SK-N-SH (cell line): ENCODE measurements around the gene COLEC12. TPM values are rescaled to one million over a fixed set of nuclear protein-coding genes. Genes with fewer than 3 reads are reported as not detected.

ENCODE experiments used
- CTCF ChIA-PET: fragments of 300-600, 350-600 bp; formaldehyde crosslinking; extraction: SDS; loops from one replicate; lab custom pipeline; 2021; lab: Yijun Ruan, JAX
- POLR2A ChIA-PET: fragments of 350-600 bp; sonication (Branson Sonifier 250); formaldehyde crosslinking; extraction: SDS; loops from one replicate; lab custom pipeline; 2020; ENCODE audit warnings: antibody characterized with exemption, inconsistent platforms; lab: Yijun Ruan, JAX
- DNase-seq: peaks from one replicate; pipeline ENCODE4 v3.0.0; 2012
- H2AFZ ChIP-seq: fragments of 200-600 bp; sonication (generic); 2 replicates; pipeline ENCODE4 v1.8.1; 2016; ENCODE audit warnings: antibody characterized with exemption, mild to moderate bottlenecking, low read depth
- H3F3A ChIP-seq: fragments of 200-600 bp; sonication (generic); replicated peaks from 2 replicates; pipeline ENCODE3; 2016; ENCODE audit warnings: antibody characterized with exemption, mild to moderate bottlenecking; ENCODE audit not compliant: insufficient read depth
- H3K27ac ChIP-seq, 2 experiments: fragments of 200-500 bp in 1 of 2; fragments of 200-600 bp in 1 of 2; sonication (Bioruptor generic) in 1 of 2; sonication (generic), shearing (Covaris generic) in 1 of 2; 2 replicates each; pipeline versions ENCODE4 v1.5.1 to v1.6.1; 2014 to 2016; ENCODE audit warnings: low read depth in 2 of 2, inconsistent platforms in 1 of 2, low read length in 1 of 2, mild to moderate bottlenecking in 1 of 2, mixed read lengths in 1 of 2
- H3K27me3 ChIP-seq: fragments of 200-600 bp; sonication (generic), shearing (Covaris generic); 2 replicates; pipeline ENCODE4 v1.6.1; 2016; ENCODE audit warnings: mixed run types; ENCODE audit not compliant: insufficient read depth
- H3K36me3 ChIP-seq, 2 experiments: fragments of 200-500 bp in 1 of 2; fragments of 200-600 bp in 1 of 2; sonication (Bioruptor generic) in 1 of 2; sonication (generic) in 1 of 2; replicated peaks in 1 of 2; 2 replicates each; pipeline versions ENCODE3 to v1.5.1; 2014 to 2016; ENCODE audit warnings: low read length in 1 of 2, mild to moderate bottlenecking in 1 of 2; ENCODE audit not compliant: insufficient read depth in 2 of 2, control insufficient read depth in 1 of 2
- H3K4me1 ChIP-seq, 2 experiments: fragments of 200-500 bp in 1 of 2; fragments of 200-600 bp in 1 of 2; sonication (Bioruptor generic) in 1 of 2; sonication (generic), shearing (Covaris generic) in 1 of 2; 2 replicates each; pipeline versions ENCODE4 v1.5.1 to v1.6.1; 2014 to 2016; ENCODE audit warnings: low read depth in 1 of 2, low read length in 1 of 2, mixed run types in 1 of 2; ENCODE audit not compliant: insufficient read depth in 2 of 2, control insufficient read depth in 1 of 2
- H3K4me2 ChIP-seq: fragments of 200-600 bp; sonication (generic), shearing (Covaris generic); 2 replicates; pipeline ENCODE4 v1.6.1; 2017; ENCODE audit warnings: mixed run types
- H3K4me3 ChIP-seq, 2 experiments: fragments of 200-500 bp in 1 of 2; fragments of 200-600 bp in 1 of 2; sonication (Bioruptor generic) in 1 of 2; sonication (generic), shearing (Covaris generic) in 1 of 2; 2 replicates each; pipeline versions ENCODE4 v1.5.1 to v1.8.1; 2014 to 2016; ENCODE audit warnings: low read depth in 2 of 2, inconsistent platforms in 1 of 2, low read length in 1 of 2, mild to moderate bottlenecking in 1 of 2, mixed read lengths in 1 of 2, moderate library complexity in 1 of 2
- H3K79me2 ChIP-seq: fragments of 200-600 bp; sonication (generic); 2 replicates; pipeline ENCODE4 v1.8.1; 2017; ENCODE audit warnings: mild to moderate bottlenecking; ENCODE audit not compliant: insufficient read depth
- H3K9ac ChIP-seq: fragments of 200-600 bp; sonication (generic); 2 replicates; pipeline ENCODE4 v1.6.1; 2017; ENCODE audit warnings: mixed run types
- H3K9me2 ChIP-seq: fragments of 200-600 bp; sonication (generic); 2 replicates; pipeline ENCODE4 v1.6.1; 2017; ENCODE audit warnings: mixed run types
- H3K9me3 ChIP-seq: fragments of 200-600 bp; sonication (generic); 2 replicates; pipeline ENCODE4 v1.6.1; 2017; ENCODE audit warnings: mixed run types, mild to moderate bottlenecking, moderate library complexity
- H4K20me1 ChIP-seq: fragments of 200-600 bp; sonication (generic); 2 replicates; pipeline ENCODE4 v1.6.1; 2017; ENCODE audit warnings: mild to moderate bottlenecking, mixed run types; ENCODE audit not compliant: insufficient read depth
- CTCF ChIP-seq: fragments of 200-600 bp; sonication (generic); IDR thresholded peaks from 2 replicates; pipeline ENCODE4 v1.6.1; 2017; ENCODE audit warnings: antibody characterized with exemption, mild to moderate bottlenecking, moderate library complexity
- ELF1 ChIP-seq: IDR thresholded peaks from 2 replicates; pipeline ENCODE4 v1.4.0; 2012
- EP300 ChIP-seq, 2 experiments: IDR thresholded peaks; 2 replicates each; pipeline versions ENCODE4 v1.4.0 to v1.6.1; 2012; ENCODE audit warnings: borderline replicate concordance in 1 of 2, low read depth in 1 of 2, low read length in 1 of 2
- EZH2phosphoT487 ChIP-seq: fragments of 200-600 bp; sonication (generic); IDR thresholded peaks from 2 replicates; pipeline ENCODE4 v1.6.1; 2017; ENCODE audit warnings: low read depth, mixed run types, mild to moderate bottlenecking, antibody characterized with exemption, moderate library complexity, borderline replicate concordance
- FOXJ3 ChIP-seq: sonication (generic); formaldehyde crosslinking; IDR thresholded peaks from 2 replicates; pipeline ENCODE4 v1.5.1; 2020; ENCODE audit warnings: mild to moderate bottlenecking, missing genetic modification reagents
- FOXM1 ChIP-seq: IDR thresholded peaks from 2 replicates; pipeline ENCODE4 v1.4.0; 2012; ENCODE audit warnings: low read depth, mild to moderate bottlenecking
- GATA2 ChIP-seq: sonication (generic); formaldehyde crosslinking; IDR thresholded peaks from 2 replicates; pipeline ENCODE4 v1.5.0; 2020; ENCODE audit warnings: mild to moderate bottlenecking, missing genetic modification reagents
- IRF3 ChIP-seq: fragments of 150-350 bp; IDR thresholded peaks from 2 replicates; pipeline ENCODE4 v1.6.1; 2016; ENCODE audit warnings: mild to moderate bottlenecking, low read depth, low read length
- JUND ChIP-seq: IDR thresholded peaks from 2 replicates; pipeline ENCODE4 v1.4.0; 2012
- MAX ChIP-seq: IDR thresholded peaks from 2 replicates; pipeline ENCODE4 v1.4.0; 2012; ENCODE audit warnings: low read depth
- MEF2A ChIP-seq: IDR thresholded peaks from 2 replicates; pipeline ENCODE4 v1.4.0; 2012; ENCODE audit warnings: low read depth, borderline replicate concordance
- POLR2AphosphoS5 ChIP-seq: IDR thresholded peaks from 2 replicates; pipeline ENCODE4 v1.6.1; 2012; ENCODE audit warnings: low read depth, low read length
- RCOR1 ChIP-seq: fragments of 150-350 bp; IDR thresholded peaks from 2 replicates; pipeline ENCODE4 v1.6.1; 2017; ENCODE audit warnings: antibody characterized with exemption, low read length
- RFX5 ChIP-seq: IDR thresholded peaks from 2 replicates; pipeline ENCODE4 v1.6.1; 2012; ENCODE audit warnings: mild to moderate bottlenecking, improper control_type of control experiment, low read length
- RXRA ChIP-seq: IDR thresholded peaks from 2 replicates; pipeline ENCODE4 v1.4.0; 2012; ENCODE audit warnings: low read depth, mild to moderate bottlenecking, borderline replicate concordance
- SMC3 ChIP-seq: IDR thresholded peaks from 2 replicates; pipeline ENCODE4 v1.6.1; 2012; ENCODE audit warnings: low read depth, low read length, improper control_type of control experiment
- TAF1 ChIP-seq: IDR thresholded peaks from 2 replicates; pipeline ENCODE4 v1.6.1; 2012; ENCODE audit warnings: low read depth, mild to moderate bottlenecking, low read length, moderate library complexity, borderline replicate concordance
- TEAD4 ChIP-seq: IDR thresholded peaks from 2 replicates; pipeline ENCODE4 v1.4.0; 2012; ENCODE audit warnings: mild to moderate bottlenecking, borderline replicate concordance; ENCODE audit not compliant: insufficient read depth
- USF2 ChIP-seq: fragments of 150-350 bp; IDR thresholded peaks from 2 replicates; pipeline ENCODE4 v1.6.1; 2017; ENCODE audit warnings: antibody characterized with exemption, low read length, low read depth, borderline replicate concordance
- YY1 ChIP-seq: IDR thresholded peaks from 2 replicates; pipeline ENCODE4 v1.4.0; 2012; ENCODE audit warnings: low read depth, mild to moderate bottlenecking
- WGBS: methylation state at CpG from one replicate; pipeline ENCODE4 v1.1.6; 2017; ENCODE audit warnings: low lambda C conversion rate; 5-methylcytosine and 5-hydroxymethylcytosine counted together
- polyA plus RNA-seq, 3 experiments: library from polyadenylated mRNA; depleted of rRNA; stranded (reverse); fragments of >200 nt; gene quantifications; 2 replicates each; pipeline ENCODE4 v1.2.3, GENCODE V29; 2012

Gene COLEC12
- polyA plus RNA-seq, 1 of the 3 experiments (the other 2 are of a cell fraction), result 41.2 TPM

GRCh38 chr18:366466-367061 is 133.9 kb downstream of the COLEC12 start:
- H3K27ac ChIP-seq, result no peak overlapping the region
- no peak overlapping the region for H3K4me2 ChIP-seq
- peaks cover 25 to 29% of the 10 kb centered on the region in 2 experiments for H3K4me1 ChIP-seq
- ChIA-PET POLR2A (no interaction called here), CTCF (interaction anchor here (0.6 kb wide), 1 partner anchor 211 kb away, joined by 3 read pairs; no protein-coding TSS in a partner anchor)
- H3F3A ChIP-seq, result peaks cover 6% of the 10 kb centered on the region
- no peaks in the 10 kb centered on the region for H3K9me3 ChIP-seq
- H3K27me3 ChIP-seq, result no peaks in the 10 kb centered on the region
- 89% methylated on average over 7 of the region's 9 CpGs for WGBS
- no peak overlapping the region for H2AFZ ChIP-seq
- no peak for DNase-seq
- H3K9me2 ChIP-seq, result no peaks in the 10 kb centered on the region
- TF ChIP-seq CTCF, result no peak
- no peak for TF ChIP-seq RCOR1
- TF ChIP-seq EZH2phosphoT487, result no peak
- no peak for TF ChIP-seq USF2
- no peak for TF ChIP-seq TEAD4
- TF ChIP-seq TAF1, result no peak
- no peak for TF ChIP-seq YY1
- TF ChIP-seq GATA2 (CRISPR knock-in tag), result no peak
- no peak for TF ChIP-seq JUND
- TF ChIP-seq ELF1, result no peak
- TF ChIP-seq RFX5, result no peak
- TF ChIP-seq EP300 (IDR thresholded peaks at IDR 0.05; ENCODE audit: borderline replicate concordance in 1 of 2, low read depth in 1 of 2, low read length in 1 of 2), result no peak
- no peaks in the 10 kb centered on the region for H3K79me2 ChIP-seq
- no peak overlapping the region for H3K4me3 ChIP-seq
- no peaks in the 10 kb centered on the region for H4K20me1 ChIP-seq
- H3K36me3 ChIP-seq, result no peaks in the 10 kb centered on the region
- no peak overlapping the region for H3K9ac ChIP-seq

- CTCF ChIA-PET, result interaction anchor here (0.6 to 1.0 kb wide), 2 partner anchors 43 to 212 kb away, joined by 3 read pairs; no protein-coding TSS in a partner anchor
- Histone ChIP-seq H3K9me2 (no peaks in the 10 kb centered on the region), H3F3A (peaks cover 9% of the 10 kb centered on the region), H3K9me3 (no peaks in the 10 kb centered on the region), H2AFZ (no peak overlapping the region), H3K9ac (no peak overlapping the region), H3K27ac (no peak overlapping the region), H3K36me3 (no peaks in the 10 kb centered on the region), H3K4me1 (peaks cover 26 to 29% of the 10 kb centered on the region in 2 experiments), H3K79me2 (no peaks in the 10 kb centered on the region), H3K4me2 (no peak overlapping the region), H3K4me3 (no peak overlapping the region), H4K20me1 (no peaks in the 10 kb centered on the region), H3K27me3 (no peaks in the 10 kb centered on the region)
- no peak for DNase-seq
- WGBS, result 87% methylated on average over 6 of the region's 6 CpGs
- POLR2A ChIA-PET, result no interaction called here
- TF ChIP-seq MEF2A (no peak), SMC3 (no peak), EP300 (IDR thresholded peaks at IDR 0.05; ENCODE audit: borderline replicate concordance in 1 of 2, low read depth in 1 of 2, low read length in 1 of 2) (no peak), RXRA (no peak), IRF3 (no peak), MAX (no peak), FOXJ3 (CRISPR knock-in tag) (no peak), POLR2AphosphoS5 (no peak), FOXM1 (no peak), USF2 (no peak), CTCF (no peak), TEAD4 (no peak)
Observed at GRCh38 chr18:365651-366050, 134.8 kb downstream of the COLEC12 start.
